ENCODE data around the gene CCNK.

CCNK gene

DNA sequence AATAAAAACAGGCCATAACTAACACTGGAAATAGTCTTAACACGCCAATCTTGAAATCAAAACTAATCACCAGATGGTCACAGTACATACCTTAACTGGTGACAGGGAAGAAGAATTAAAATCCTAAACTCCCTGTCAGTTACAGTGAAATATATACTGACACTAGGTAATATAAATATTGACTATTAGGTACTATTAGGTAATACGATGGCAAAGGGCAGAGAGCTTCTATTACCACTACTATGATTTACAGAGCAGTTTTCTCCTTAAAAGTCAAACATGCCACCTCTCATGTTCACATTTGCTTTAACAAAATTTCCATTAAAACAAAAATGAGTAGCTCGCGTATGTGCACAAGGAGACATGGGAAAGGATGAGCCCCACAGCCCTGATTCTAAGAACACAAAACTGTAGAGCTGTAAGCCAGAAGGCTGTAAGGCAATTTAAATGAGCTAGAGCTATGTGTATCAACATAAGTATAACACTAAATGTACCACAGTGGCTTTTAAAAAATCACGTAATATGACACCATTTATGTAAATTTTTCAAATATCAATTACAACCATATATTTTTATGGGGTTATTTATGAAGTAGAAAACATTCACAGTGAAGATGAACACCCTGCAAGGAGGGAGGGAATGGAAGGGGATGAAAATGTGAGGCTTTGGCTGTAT lies 19.7 kb upstream of the CCNK start:
- Histone ChIP-seq H3K56ac (ENCODE audit: low read length) (no peak overlapping the region), H4K5ac (ENCODE audit: low read length) (no peak overlapping the region), H3K9ac (ENCODE audit: low read length) (no peak overlapping the region), H3K4me1 (ENCODE audit: control insufficient read depth, low read depth, low read length) (peaks cover 3% of the 10 kb centered on the region), H3K4me2 (ENCODE audit: low read length) (no peak overlapping the region), H2BK15ac (replicated peaks; ENCODE audit: low read depth) (no peak overlapping the region), H3K79me2 (ENCODE audit: control insufficient read depth, insufficient read depth, low read length) (no peaks in the 10 kb centered on the region), H2AK5ac (ENCODE audit: low read length) (no peak overlapping the region), H4K8ac (ENCODE audit: low read depth, low read length) (no peak overlapping the region), H3K27me3 (ENCODE audit: insufficient read depth, low read length, poor library complexity) (no peaks in the 10 kb centered on the region), H3K4ac (ENCODE audit: low read depth, low read length) (no peak overlapping the region), H3K18ac (ENCODE audit: low read length) (no peak overlapping the region), H2BK120ac (ENCODE audit: low read depth, low read length) (no peak overlapping the region), H3K36me3 (ENCODE audit: control insufficient read depth, insufficient read depth, low read length) (peaks cover 2% of the 10 kb centered on the region), H3K27ac (ENCODE audit: low read depth, low read length) (no peak overlapping the region), H3K79me1 (ENCODE audit: low read length) (peaks cover 6% of the 10 kb centered on the region), H2BK5ac (ENCODE audit: low read length) (no peak overlapping the region), H3K23ac (ENCODE audit: low read length) (no peak overlapping the region), H3K4me3 (ENCODE audit: low read length) (no peak overlapping the region)
- DNase-seq: no peak
- WGBS (ENCODE audit: extremely low coverage, insufficient coverage, low lambda C conversion rate): no CpG with 5 or more reads among the region's 5 CpGs

DNA sequence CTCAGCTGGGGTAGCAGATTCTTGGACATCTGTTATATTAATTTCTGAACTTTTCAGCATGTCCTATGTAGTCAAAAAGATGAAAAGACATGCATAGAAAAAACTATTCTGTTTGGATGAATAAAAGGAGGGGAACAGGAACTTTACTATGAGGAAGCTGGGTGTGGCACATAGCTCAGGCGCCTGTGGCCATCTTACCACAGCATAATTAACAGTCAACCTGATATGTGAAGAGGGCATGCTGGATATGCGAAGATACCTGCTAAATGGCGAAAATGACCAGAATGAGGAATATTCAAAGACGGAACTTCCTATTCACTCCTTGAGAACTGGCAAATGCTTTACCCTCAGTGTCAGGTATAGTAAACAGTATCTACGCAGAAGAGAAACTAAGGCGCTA lies 19.0 kb upstream of the CCNK start:
- Histone ChIP-seq H3K36me3 (ENCODE audit: control insufficient read depth, insufficient read depth, low read length) (peaks cover 2% of the 10 kb centered on the region), H3K27ac (ENCODE audit: low read depth, low read length) (no peak overlapping the region)

DNA sequence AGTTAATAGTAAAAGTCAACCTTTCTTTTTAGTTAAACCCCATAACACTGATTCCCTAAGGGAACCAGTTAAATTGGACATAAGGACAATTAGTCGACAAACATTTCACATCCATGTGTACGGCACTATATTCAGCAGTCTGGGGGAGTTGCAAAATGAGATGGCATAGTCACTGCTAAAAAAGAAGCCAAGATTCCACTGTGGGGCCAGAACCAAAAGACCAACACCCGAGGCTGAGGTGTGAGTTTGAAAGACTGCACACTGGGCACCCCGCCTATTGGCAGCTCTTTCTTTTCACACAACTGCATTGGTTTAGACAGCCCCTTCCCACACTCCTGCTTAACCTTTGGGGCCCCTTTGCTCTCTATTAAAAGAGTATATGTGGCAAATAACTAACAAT lies 17.2 kb upstream of the CCNK start:
- H3K4me3 ChIP-seq (ENCODE audit: low read length): no peak overlapping the region
- no peak overlapping the region for H3K18ac ChIP-seq (ENCODE audit: low read length)
- no CpG with 5 or more reads among the region's 4 CpGs for WGBS (ENCODE audit: extremely low coverage, insufficient coverage, low lambda C conversion rate)
- H3K27ac ChIP-seq (ENCODE audit: low read depth, low read length): no peak overlapping the region
- H3K79me2 ChIP-seq (ENCODE audit: control insufficient read depth, insufficient read depth, low read length): peaks cover 11% of the 10 kb centered on the region
- H3K9ac ChIP-seq (ENCODE audit: low read length): no peak overlapping the region
- no peak overlapping the region for H2BK5ac ChIP-seq (ENCODE audit: low read length)
- no peak overlapping the region for H3K56ac ChIP-seq (ENCODE audit: low read length)
- no peak overlapping the region for H4K8ac ChIP-seq (ENCODE audit: low read depth, low read length)
- H2AK5ac ChIP-seq (ENCODE audit: low read length): no peak overlapping the region
- no peak overlapping the region for H3K4me2 ChIP-seq (ENCODE audit: low read length)
- no peak overlapping the region for H3K23ac ChIP-seq (ENCODE audit: low read length)
- peaks cover 3% of the 10 kb centered on the region for H3K4me1 ChIP-seq (ENCODE audit: control insufficient read depth, low read depth, low read length)
- H3K27me3 ChIP-seq (ENCODE audit: insufficient read depth, low read length, poor library complexity): no peaks in the 10 kb centered on the region
- H3K79me1 ChIP-seq (ENCODE audit: low read length): peaks cover 16% of the 10 kb centered on the region
- no peak overlapping the region for H4K5ac ChIP-seq (ENCODE audit: low read length)
- H3K4ac ChIP-seq (ENCODE audit: low read depth, low read length): no peak overlapping the region
- H2BK15ac ChIP-seq (replicated peaks; ENCODE audit: low read depth): no peak overlapping the region
- no peak for DNase-seq
- H3K36me3 ChIP-seq (ENCODE audit: control insufficient read depth, insufficient read depth, low read length): no peaks in the 10 kb centered on the region
- H2BK120ac ChIP-seq (ENCODE audit: low read depth, low read length): no peak overlapping the region

More for the DNA sequence above, 19.0 kb upstream of the CCNK start:
- Histone ChIP-seq H2BK120ac (ENCODE audit: low read depth, low read length) (no peak overlapping the region), H3K79me1 (ENCODE audit: low read length) (peaks cover 7% of the 10 kb centered on the region), H2BK5ac (ENCODE audit: low read length) (no peak overlapping the region), H3K27me3 (ENCODE audit: insufficient read depth, low read length, poor library complexity) (no peaks in the 10 kb centered on the region), H4K5ac (ENCODE audit: low read length) (no peak overlapping the region), H3K4me2 (ENCODE audit: low read length) (no peak overlapping the region), H3K4ac (ENCODE audit: low read depth, low read length) (no peak overlapping the region), H3K18ac (ENCODE audit: low read length) (no peak overlapping the region), H3K56ac (ENCODE audit: low read length) (no peak overlapping the region), H2BK15ac (replicated peaks; ENCODE audit: low read depth) (no peak overlapping the region), H4K8ac (ENCODE audit: low read depth, low read length) (no peak overlapping the region), H2AK5ac (ENCODE audit: low read length) (no peak overlapping the region), H3K4me3 (ENCODE audit: low read length) (no peak overlapping the region), H3K4me1 (ENCODE audit: control insufficient read depth, low read depth, low read length) (peaks cover 3% of the 10 kb centered on the region), H3K79me2 (ENCODE audit: control insufficient read depth, insufficient read depth, low read length) (no peaks in the 10 kb centered on the region), H3K23ac (ENCODE audit: low read length) (no peak overlapping the region), H3K9ac (ENCODE audit: low read length) (no peak overlapping the region)
- WGBS (ENCODE audit: extremely low coverage, insufficient coverage, low lambda C conversion rate): no CpG with 5 or more reads among the region's 6 CpGs
- no peak for DNase-seq

DNA sequence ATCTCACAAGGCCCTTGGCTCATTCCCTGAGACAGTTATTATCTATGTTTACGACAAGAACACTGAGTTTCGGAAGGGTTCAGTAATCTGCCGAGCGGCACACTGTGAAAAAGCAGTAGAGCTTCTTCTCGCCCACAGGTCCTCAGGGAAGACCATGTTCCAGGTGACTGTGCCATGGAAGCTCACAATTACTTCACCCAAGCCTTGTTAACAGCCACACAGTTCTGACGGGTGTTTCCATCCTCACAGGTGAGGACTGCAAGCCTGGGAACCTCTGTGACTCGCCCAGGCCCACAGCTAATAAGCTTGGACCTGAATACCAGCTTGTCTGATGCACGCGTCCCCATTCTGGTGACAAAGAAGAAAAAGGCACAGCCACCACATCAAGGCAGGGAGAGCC lies 15.9 kb upstream of the CCNK start:
- Histone ChIP-seq H3K9ac (ENCODE audit: low read length) (no peak overlapping the region), H3K36me3 (ENCODE audit: control insufficient read depth, insufficient read depth, low read length) (no peaks in the 10 kb centered on the region)
- no CpG with 5 or more reads among the region's 9 CpGs for WGBS (ENCODE audit: extremely low coverage, insufficient coverage, low lambda C conversion rate)

DNA sequence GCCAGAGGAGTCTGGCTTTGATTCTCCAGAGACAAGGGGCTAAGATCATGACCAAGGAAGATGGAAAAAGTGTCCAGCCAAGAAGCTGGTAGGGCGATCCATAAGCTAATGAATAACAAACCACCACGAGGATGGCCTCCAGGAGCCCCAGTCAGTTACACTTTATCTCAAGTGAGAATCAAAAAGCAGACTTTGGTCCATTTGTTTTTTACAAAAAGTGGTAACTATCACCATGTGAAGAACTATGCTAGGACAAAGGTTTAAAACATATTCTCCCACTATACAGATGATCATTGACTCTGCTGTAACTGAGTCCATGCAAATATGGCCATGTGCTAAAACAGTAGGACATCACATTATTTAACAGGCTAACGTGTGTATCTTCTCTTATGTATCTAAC lies 14.5 kb upstream of the CCNK start:
- H3K4me2 ChIP-seq (ENCODE audit: low read length): no peak overlapping the region
- H3K79me2 ChIP-seq (ENCODE audit: control insufficient read depth, insufficient read depth, low read length): peaks cover 34% of the 10 kb centered on the region
- no peak overlapping the region for H3K18ac ChIP-seq (ENCODE audit: low read length)
- H3K4me1 ChIP-seq (ENCODE audit: control insufficient read depth, low read depth, low read length): no peaks in the 10 kb centered on the region
- H3K79me1 ChIP-seq (ENCODE audit: low read length): peaks cover 23% of the 10 kb centered on the region
- H3K27ac ChIP-seq (ENCODE audit: low read depth, low read length): no peak overlapping the region
- WGBS (ENCODE audit: extremely low coverage, insufficient coverage, low lambda C conversion rate): no CpG with 5 or more reads among the region's 3 CpGs
- no peak overlapping the region for H2AK5ac ChIP-seq (ENCODE audit: low read length)
- H4K5ac ChIP-seq (ENCODE audit: low read length): no peak overlapping the region
- H3K36me3 ChIP-seq (ENCODE audit: control insufficient read depth, insufficient read depth, low read length): no peaks in the 10 kb centered on the region
- H3K9ac ChIP-seq (ENCODE audit: low read length): no peak overlapping the region
- H3K56ac ChIP-seq (ENCODE audit: low read length): no peak overlapping the region
- H2BK15ac ChIP-seq (replicated peaks; ENCODE audit: low read depth): no peak overlapping the region
- no peak overlapping the region for H3K4ac ChIP-seq (ENCODE audit: low read depth, low read length)
- no peak overlapping the region for H2BK120ac ChIP-seq (ENCODE audit: low read depth, low read length)
- no peaks in the 10 kb centered on the region for H3K27me3 ChIP-seq (ENCODE audit: insufficient read depth, low read length, poor library complexity)
- H2BK5ac ChIP-seq (ENCODE audit: low read length): no peak overlapping the region
- H4K8ac ChIP-seq (ENCODE audit: low read depth, low read length): no peak overlapping the region
- H3K23ac ChIP-seq (ENCODE audit: low read length): no peak overlapping the region
- H3K4me3 ChIP-seq (ENCODE audit: low read length): no peak overlapping the region
- DNase-seq: no peak

More for the DNA sequence above, 15.9 kb upstream of the CCNK start:
- H3K56ac ChIP-seq (ENCODE audit: low read length): no peak overlapping the region
- H3K4ac ChIP-seq (ENCODE audit: low read depth, low read length): no peak overlapping the region
- H3K18ac ChIP-seq (ENCODE audit: low read length): no peak overlapping the region
- no peak overlapping the region for H3K23ac ChIP-seq (ENCODE audit: low read length)
- no peak overlapping the region for H2BK5ac ChIP-seq (ENCODE audit: low read length)
- H2BK15ac ChIP-seq (replicated peaks; ENCODE audit: low read depth): no peak overlapping the region
- H3K4me1 ChIP-seq (ENCODE audit: control insufficient read depth, low read depth, low read length): peaks cover 3% of the 10 kb centered on the region
- DNase-seq: no peak
- peaks cover 22% of the 10 kb centered on the region for H3K79me1 ChIP-seq (ENCODE audit: low read length)
- no peak overlapping the region for H2AK5ac ChIP-seq (ENCODE audit: low read length)
- no peak overlapping the region for H4K8ac ChIP-seq (ENCODE audit: low read depth, low read length)
- no peak overlapping the region for H3K27ac ChIP-seq (ENCODE audit: low read depth, low read length)
- H3K27me3 ChIP-seq (ENCODE audit: insufficient read depth, low read length, poor library complexity): no peaks in the 10 kb centered on the region
- H3K4me2 ChIP-seq (ENCODE audit: low read length): no peak overlapping the region
- no peak overlapping the region for H3K4me3 ChIP-seq (ENCODE audit: low read length)
- no peak overlapping the region for H2BK120ac ChIP-seq (ENCODE audit: low read depth, low read length)
- H3K79me2 ChIP-seq (ENCODE audit: control insufficient read depth, insufficient read depth, low read length): peaks cover 24% of the 10 kb centered on the region
- no peak overlapping the region for H4K5ac ChIP-seq (ENCODE audit: low read length)

All from mesendoderm (in vitro differentiated cells).